ENCODE data around the gene RENBP.

The RENBP gene

GRCh38 chrX:153931748-153932147 lies 12.7 kb downstream of the RENBP start:
- no peak for DNase-seq

GRCh38 chrX:153931151-153931550 lies 13.3 kb downstream of the RENBP start:
- DNase-seq: no peak

GRCh38 chrX:153930011-153930910 lies 14.2 kb downstream of the RENBP start:
- DNase-seq: no peak

DNA sequence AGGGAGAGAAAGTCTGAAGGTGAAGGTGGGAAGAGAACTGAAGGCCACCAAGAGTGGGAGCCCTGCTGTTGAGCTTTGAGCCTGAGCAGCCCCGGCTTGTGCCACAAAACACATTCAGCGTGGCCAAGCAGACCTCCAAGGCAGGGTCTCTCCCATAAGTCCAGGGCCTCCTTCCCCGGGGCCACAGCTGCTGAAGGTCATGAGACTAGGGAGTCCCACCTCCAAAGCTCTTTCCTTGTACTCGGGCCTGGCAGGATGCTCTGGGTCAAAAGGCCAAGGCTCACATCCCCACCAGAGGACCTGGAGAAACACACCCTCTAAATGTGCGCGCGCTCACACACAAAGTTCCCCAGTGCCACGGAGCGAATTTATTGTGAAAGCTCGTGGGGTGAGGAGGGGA lies 14.9 kb downstream of the RENBP start:
- DNase-seq: no peak

- no peak for DNase-seq
These were observed 15.6 kb downstream of the RENBP start for GRCh38 chrX:153928846-153929245.

- DNase-seq: peak; percentile 98
These were observed 16.3 kb downstream of the RENBP start for GRCh38 chrX:153927922-153928760.

DNA sequence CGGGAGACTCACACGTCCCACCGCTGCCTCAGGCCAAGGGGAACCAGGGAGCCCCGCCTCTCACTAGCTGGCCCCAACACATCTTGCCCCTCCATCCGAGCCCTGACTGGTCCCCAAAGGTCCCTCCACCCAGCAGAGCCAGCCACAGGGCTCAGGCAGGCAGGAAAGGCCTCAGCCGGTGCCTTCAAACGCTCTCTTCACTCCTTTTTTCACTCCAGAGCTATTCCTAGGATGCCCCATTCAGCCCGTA lies 16.8 kb downstream of the RENBP start:
- no peak for DNase-seq

DNA sequence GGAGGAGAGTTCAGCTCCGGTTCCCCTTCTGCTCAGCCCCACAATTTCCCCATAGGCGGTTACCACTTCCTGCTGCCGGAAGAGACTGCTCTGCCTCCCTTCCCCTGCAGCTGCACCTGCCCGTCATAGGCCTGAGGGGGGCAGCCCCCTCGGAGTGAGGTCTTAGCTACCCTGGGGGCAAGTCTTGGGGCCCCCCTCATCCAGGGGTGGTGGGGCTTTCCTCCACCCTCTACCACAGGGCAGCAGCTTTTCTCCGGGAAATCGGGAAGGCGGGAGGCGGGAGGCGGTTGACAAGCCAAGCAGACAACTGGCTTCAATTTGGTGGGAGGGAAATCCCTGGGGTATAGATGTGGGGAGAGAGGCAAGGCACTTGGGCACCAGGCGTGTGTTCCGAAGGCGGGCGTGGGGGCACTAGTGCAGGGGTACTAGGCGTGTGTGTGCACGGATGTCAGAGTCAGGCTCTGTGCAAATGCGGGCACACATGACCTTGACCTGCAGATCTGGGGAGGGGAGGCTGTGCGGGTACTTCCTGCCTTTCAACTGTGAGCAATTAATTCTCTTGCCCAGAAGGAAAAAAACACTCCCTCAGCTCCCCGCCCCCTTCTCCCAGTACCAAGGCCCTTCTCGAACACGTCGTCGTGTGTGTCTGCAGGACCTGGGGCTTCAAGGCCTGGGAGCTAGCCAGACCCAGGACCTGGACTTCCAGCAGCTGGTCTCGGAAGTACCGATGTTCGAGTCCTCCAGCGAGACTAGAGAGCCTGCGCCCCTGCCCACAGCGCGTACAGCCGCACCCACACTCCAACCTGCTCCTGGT lies 17.4 kb downstream of the RENBP start:
- DNase-seq: peak; percentile 90

DNA sequence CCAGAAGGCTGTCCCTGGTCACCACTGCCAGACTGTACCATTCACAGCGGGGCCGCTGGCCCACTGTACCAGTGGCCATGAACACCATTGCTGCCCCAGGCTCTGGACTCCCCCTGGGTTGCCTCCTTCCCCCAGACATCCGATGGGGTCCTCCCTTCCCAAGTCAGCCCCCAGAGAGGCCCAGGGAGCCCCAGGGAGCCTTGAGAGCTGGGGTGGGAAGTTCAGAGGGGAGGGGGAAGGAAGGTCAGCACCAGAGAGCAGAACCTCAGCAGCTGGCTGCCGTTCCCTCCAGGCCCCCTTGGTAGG lies 17.9 kb downstream of the RENBP start:
- DNase-seq: no peak

DNA sequence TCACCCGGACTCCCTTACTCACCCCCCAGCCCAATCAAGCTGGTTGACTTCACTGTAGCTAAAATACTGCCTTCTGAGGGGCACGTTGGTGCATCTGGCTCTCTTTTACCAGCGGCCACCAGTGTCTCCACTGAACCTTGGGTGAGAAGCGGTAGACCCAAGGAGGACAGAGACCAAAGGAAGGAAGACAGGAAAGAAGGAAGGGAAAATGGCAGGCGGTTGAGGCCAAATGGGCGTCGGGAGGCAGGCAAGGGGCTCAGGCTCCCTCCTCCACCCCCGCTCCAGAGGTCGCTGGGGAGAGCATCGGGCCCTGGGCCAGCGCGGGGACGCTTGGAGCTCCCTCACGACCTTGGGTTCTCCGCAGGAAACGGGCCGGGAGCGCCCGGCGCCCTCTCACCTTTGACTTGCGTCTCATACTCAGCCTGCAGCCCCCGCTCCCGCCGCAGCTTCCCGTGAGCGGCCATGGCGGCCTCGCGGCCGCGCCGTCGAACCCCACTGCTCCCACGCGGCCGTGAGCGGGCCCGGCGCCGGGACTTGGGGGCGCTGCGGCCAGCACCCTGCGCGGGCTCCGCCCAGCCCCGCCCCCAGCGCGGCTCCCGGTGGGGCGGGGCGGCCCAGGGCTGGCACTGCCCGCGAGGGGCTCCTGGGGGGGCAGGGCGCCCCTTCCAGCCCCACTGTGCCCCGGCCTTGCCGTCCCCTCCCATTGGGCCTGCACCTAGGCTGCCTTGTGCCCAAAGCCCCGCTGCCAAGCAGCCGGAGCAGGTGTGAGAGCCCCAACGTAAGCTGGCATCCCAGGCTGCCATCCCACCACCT lies 18.5 kb downstream of the RENBP start, which contains the start of gene ARHGAP4:
TSS of gene ARHGAP4 (minus strand) at position 526 of the 813 bp plus-strand sequence. CDS start at position 464, 62 bp downstream.
- DNase-seq: peak; percentile 70

DNA sequence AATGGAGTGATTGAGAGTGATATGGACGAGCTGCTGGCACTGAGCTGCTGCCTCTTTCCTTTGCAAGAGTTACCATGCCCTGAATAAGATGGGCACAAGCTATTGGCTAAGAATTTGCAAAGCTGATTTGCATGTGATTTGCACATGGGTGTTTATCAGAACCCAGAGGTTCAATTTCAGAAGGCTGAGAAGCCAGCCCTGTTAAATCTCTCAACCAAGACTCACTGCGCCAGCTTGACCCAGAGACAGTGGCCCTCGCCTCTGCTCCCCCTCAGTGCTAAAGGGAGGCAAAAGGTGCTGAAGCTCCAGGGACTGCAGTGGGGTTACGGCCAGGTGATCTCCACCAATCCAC lies 19.1 kb downstream of the RENBP start:
- peak; percentile 48 for DNase-seq

DNA sequence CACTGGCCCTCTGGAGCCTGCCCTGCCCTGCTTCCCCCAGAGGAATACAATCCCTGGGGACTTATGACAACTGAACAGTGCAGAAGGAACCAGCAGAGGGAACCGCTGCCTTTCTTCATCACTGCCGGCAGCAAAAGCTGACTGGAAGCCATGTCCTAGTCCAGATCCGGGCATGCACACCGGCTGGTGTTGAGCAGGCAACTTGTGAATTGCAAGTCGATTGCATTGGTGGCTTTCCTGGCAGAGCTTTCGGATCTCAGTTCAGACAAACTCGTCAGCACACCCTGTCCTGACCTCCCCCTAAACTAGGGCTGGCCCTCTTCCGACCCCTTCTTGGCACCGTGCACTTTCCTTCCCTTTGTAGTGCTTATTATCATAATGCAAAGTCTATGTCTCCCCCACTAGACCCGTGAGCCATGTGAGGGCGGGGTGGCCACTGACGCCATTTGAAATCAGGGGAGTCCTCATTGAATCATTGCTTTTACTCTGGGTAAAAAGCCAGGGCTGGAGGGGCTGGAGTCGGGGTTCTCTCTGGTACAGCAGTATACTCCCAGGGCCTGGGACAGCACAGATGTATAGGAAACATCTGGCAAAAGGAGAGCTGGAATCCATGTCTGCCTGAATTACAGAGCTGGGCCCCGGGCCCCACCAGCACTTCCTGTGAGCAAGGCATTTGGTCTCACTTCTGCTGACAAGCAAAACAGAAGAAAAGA lies 20.1 kb downstream of the RENBP start:
- peak; percentile 41 for DNase-seq

DNA sequence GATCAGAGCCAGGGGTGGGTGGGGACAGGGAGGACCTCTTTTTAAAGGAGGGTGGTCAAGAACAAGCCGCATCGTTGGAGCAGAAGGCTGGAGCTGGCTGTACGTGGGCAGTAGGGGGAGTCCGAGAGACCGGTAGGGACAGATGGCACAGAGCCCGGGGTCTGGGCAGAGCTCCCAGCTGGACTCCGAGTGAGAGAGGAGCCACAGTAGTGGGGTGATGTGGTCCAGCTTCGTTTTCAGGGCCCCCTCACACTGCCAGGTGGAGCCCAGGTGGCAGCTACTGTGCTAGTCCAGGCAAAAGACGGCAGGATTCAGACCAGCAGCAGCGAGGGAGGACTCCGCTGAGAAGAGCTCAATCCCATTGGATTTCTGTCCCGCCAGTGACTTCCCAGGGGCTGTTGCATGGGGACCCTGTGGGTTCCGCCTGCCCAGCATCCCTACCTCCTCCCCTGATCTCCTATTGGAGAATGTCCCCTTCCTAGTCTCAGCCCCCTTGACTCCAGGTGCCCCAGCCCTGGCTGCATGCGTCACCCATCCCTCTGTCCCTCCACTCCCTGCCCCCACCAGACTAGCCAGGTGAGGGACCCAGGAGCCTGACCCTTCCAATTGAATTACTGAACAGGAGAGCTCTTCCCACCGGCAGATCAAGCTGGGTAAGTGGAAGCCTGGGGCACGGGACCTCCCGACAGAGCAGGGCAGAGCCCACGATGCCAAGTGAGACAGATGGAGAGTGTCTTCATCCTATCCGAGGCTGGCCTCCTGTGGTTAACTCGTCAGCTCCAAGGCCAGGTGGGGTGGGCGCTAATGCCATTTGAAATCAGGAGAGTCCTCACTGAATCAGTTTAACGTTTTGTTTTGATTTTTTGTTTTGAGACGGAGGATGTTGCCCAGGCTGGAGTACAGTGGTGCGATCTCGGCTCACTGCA lies 21.2 kb downstream of the RENBP start:
- peak; percentile 45 for DNase-seq

DNA sequence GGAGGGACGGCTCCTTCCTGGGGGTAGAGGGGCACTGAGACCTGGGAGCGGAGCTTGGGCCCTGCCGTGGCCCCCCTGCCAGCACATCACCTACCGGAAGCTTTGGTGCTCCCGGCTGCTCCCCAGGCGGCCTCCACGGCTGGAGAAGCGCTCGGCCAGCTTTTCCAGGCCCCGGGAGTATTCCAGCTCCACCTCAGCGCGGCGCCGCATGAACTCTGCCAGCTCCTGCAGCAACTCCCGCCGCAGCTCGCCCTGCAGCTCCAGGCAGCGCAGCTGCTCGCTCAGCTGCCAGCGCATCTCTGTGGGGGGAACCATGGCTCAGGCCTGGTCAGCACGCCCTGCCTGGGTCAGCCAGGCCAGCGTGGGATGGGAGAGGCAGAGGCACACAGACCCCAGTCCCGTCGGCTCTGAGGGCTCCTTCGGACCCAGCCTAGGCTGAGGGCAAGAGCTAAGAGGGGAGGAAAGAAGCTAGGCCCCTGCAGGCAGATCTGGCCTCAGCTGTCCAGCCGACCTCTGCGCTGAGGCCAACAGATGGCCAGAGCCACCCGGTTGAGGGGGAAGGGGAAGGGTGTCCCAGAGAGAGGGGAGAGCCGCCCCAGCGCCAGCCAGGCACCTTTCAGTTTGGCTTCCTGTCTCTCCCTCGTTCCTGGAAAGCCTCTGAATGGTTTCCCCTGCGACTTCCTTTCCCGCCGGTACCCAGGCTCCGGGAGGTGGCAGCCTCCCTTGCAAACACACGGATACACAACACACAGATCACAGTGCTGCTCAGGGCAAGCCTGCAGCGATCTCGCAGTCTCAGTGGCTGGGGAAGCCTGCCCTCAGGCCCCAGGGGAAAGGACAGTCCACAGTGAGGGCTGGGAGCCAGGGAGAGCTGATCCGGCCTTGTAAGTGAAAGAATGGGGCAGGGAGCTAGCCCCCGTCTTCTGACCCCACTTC lies 22.7 kb downstream of the RENBP start:
- peak; percentile 49 for DNase-seq

GRCh38 chrX:153921070-153921469 lies 23.4 kb downstream of the RENBP start:
- no peak for DNase-seq

- no peak for DNase-seq
These were observed 23.9 kb downstream of the RENBP start for GRCh38 chrX:153920546-153920945.

DNA sequence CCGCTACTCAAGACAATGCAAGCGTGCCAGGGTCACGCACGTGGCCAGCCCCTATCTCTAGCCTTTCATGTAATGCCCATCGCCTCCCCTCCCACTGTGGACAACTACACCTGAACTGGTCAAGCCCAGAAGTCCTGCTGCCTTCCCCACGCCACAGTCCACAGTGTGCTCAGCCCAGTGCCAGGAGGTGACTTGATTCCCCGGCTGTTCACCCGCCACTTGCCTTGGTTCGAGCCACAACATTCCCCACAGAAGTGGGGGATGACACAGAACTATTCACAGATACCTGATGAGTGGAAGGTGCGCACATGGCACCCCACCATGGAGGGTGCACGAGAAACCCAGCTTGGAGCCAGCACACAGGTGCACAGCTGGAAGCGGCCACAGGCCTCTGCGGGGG lies 25.2 kb downstream of the RENBP start:
- no peak for DNase-seq

DNA sequence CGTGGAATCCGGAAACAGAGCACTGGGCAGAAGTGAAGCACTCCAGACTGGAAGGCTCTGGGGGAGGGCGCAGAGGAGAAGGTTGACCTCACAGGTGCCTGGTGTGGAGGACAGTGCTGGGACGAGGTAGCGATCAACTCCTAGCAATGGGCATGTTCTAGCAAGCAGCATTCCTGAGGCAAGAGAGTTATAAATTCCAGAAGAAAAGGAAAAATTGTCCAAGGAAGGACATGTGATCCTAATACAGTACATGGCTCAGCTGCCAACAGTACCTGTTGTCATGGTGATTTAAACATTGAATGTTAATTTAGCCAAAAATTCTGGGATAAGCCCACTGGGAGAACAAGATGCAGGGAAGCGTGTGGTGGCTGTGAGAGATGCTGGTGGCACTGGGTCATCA lies 26.6 kb downstream of the RENBP start:
- DNase-seq: no peak

DNA sequence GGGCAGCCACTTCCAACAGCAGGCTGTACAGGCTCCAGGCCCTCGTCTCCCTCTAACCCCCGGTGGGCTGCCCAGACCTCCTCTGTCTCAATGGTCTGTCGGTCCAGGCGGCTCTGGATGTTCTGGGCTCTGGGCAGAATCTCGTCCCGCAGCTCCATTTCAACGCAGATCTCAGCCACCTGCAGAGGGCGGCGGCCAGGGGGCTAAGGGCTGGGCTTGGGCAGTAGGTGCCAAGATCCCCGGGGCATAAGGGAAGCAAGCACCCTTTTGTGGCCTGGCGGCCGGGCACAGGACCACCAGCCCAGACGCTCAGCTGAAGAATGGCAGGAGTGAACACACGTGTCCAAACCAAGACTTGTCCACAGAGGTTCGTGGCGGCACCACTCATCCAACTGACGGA lies 30.7 kb downstream of the RENBP start:
- no peak for DNase-seq

GRCh38 chrX:153913211-153913610 lies 31.2 kb downstream of the RENBP start:
- DNase-seq: no peak

Measured in activated CD4-positive, alpha-beta T cell treated with anti-CD3 and anti-CD28 coated beads, Interleukin-2, Interleukin-6, amounts not matched to agents 100 ng/mL and 50 ng/mL, durations not matched to agents 16 hours and 8 hours (primary cell).